ENCODE results near the gene TWF2.

Gene TWF2

DNA sequence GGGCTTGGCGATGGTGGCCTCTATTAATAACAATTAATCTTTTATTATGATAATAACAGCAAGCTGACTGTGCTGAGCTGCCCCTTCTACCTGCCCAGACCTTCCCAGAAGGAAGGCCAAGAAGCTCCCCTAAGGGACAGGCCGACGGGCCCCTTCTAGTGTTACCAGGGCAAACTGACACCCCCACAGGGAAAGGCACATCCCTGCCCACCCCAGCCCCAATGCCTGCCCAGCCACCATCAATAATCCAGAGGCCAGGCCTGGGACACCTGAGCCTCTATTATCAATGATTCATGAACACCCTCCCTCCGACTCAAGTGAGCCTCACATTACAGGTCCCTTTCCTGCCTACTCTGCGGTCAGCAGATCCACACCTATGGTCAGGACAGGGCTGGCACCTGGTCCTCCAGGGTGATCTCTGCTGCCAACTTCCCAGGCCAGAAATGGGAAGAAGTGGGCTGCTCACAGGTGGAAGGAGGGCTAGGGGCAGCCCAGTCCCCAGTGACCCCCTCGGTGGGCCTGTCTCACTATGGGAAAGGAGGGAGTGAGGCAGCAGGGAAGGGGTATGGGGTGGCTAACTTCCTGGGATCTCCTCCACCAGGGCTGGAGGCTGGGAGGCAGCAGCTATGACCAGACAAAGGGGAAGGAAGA lies 1.8 kb downstream of the TWF2 start:
- no peak for DNase-seq

DNA sequence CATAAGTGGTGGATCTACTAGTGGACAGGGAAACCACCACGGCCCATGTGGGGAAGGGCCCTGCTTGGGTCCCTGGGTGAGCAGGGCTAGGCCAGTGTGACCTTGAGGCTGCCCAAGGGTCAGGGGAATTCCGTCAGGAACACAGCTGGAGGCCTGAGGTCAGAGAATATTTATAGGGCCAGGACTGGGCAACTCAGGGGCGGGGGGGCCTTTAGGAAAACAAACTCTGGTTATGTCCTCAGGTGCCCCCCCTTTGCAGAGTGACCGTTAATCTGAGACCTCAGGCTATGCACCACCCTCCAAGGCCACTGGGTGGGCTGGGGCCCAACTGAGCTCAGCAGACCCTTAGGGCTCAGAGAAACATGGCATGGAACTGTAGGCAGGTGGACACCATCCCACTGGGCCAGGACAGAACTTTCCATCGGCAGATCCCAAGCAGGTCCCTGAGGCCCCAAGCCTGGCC lies 2.5 kb downstream of the TWF2 start:
- no peak for DNase-seq

DNA sequence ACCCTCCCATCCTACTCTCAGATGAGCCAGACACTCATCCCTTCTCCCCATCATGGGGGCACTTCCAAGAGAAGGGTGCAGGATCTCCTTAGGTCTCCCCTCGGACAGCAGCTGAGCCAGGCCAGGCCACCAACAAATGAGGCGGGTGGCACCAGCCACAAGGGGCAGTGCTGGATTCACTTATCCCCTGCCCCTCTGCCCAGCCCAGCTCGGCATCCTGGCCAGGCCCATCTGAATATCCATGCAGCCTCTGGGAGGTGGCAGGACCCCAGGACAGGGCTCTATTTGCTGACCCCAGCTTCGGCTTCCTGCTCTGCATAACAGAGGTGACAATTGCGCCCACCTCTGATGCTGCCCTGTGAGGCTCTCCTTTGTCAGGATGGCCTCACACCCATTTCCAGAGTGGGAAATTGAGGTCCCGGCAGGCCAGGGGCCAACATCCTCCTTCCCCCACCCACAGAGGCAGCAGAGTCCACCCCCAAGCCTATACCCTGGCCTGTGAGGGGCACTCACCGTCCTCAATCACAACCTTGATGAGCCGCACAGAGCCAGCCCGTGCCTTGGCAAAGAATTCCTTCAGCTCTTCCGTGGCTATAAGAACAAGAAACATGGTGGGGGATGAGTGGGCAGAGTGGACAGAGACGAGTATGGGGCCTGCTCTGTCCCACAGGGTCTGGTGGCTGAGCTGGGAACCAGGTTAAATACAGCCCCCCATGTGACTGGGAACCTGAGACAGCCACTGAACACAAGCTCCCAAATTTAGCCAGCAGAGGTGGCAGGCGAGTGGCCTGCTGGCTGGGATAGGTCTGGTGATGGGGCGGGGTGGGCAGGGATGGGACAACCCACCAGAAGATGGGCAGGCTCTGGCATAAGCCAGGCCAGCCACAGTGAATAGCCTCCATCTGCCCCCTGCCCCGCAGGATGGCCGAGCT lies 4.2 kb downstream of the TWF2 start:
- no peak for DNase-seq

DNA sequence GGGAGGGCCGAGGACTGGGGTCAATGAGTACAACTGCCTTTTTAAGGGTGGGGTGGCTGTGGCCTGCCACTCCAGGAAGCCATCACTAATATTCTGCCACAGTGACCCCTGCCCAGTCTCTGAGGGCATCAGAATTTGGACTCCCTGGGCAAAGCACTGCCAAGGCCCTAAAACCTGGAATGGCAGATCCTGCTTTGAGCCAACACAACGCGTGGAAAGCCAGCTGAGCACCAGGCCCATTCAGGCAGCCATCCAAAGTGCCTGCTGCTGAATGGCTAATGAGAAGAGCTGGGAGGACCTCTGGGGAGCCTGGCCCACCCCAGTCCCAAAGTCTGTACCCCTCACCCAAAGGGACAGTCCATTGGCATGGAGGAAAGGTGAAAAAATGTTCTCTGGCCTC lies 5.0 kb downstream of the TWF2 start:
- no peak for DNase-seq

DNA sequence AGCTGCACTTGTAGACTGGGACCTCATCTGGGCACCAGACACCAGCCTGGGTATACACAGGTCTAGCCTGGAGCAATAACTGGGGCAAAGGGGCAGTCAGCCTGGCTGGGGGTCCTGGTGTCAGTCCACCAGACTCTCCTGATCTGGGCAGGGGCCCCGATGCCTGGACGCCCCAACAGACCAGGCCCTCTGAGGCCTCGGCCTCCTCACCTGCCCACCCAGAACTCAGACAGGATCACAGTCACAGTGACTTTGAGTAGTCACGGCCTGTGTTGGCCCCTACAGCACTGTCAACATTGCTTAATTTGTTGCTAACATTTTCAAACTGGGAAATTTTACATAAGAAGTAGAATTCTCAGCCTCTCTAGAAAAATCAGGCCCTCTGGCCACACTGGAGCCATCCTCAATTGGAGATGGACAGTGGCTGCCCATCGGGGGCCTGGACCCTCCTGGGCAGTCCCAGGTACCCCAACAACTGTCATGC lies 5.8 kb downstream of the TWF2 start:
- no peak for DNase-seq

DNA sequence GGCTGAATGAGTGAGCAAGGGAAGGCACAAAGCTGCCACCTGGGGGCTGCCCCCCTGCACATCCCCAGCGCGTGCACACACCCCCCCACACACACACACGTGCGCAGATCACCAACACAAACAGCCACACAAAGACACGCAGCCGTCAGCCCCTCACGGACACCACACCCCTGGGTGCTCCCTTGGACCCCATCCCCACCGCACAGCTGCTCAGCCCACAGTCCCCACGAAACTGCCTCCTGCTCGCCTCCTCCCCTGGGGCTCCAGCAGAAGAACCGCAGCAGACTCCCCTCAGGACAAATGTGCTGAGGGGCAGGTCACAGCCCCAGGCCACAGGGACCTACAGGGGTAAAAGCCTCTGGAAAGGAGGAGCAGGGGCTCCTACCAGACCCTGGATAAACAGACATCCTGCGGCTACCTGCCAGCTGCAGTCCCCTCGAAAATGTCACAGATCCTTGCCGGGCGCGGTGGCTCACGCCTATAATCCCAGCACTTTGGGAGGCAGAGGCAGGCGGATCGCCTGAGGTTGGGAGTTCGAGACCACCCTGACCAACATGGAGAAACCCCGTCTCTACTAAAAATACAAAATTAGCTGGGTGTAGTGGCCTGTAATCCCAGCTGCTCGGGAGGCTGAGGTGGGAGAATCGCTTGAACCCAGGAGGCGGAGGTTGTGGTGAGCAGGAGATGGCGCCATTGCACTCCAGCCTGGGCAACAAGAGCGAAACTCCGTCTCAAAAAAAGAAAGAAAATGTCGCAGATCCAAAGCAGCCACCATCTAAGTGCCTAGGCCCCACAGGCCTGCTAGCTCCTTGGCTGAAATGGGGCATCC lies 6.5 kb downstream of the TWF2 start:
- no peak for DNase-seq

DNA sequence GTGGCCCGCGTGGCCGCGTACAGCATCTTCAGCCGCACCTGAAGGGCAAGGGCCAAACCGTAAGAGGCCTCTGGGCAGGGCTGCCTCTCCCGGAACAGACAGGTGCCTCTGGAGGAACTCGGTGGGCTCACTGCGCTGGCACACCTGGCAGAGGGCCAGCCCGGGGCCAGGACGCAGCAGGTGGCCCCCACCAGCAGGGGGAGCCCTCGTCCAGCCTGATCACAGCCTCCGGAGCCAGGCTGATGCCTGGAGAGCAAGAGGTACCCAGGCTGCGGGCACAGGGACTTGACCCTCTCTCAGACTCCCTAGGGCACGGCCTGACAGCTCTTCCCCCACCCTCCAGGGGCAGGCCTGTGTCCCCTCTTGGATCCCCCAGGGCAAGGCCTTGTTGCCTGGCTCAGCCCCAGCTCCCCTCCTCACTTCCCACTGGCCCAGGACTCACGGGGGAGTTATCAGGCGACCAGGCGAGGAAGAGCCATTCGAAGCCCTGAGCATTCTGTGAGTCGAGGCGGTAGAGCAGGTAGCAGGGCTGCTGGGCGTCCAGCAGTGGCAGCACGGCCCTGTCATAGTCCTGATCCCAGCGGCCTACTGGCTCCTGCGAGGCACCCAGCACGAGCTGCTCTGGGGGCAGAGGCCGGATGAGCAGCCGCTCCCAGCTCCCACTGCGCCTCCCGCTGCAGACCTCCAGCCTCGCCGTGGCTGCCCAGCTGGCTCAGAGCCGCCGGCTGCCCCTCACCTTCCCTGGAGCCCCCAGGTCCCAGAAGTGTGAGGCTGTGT lies 7.3 kb downstream of the TWF2 start:
- DNase-seq, result peak; percentile 90

DNA sequence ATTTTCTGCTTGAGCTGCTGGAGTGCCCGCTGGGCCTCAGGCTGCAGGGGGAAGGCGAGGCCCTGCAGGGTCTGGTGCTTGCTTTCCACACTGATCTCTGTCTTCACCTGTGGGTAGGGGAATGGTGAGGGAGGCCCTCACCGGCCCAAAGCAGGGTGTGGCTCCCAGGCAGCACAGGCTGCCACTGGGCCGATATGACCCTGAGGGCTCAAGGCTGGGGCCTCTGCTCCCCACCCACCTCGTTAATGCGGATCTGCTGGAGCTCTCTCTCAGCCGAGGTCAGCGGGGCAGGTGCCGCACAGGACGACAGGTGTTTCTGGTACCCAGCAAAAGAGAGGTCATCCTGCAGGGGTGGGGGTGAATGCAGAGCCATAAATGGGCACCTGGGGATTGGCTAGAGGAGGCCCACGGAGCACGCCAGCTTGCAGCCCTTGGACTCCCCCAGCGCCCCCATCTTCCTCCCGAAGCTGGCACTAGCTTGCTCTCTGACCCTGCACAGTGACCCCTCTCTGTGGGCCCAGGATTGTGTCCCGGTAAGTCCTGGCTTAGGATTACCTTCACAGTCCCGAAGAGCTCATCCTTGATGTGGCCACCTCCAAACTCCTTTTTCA lies 8.0 kb downstream of the TWF2 start:
- no peak for DNase-seq

DNA sequence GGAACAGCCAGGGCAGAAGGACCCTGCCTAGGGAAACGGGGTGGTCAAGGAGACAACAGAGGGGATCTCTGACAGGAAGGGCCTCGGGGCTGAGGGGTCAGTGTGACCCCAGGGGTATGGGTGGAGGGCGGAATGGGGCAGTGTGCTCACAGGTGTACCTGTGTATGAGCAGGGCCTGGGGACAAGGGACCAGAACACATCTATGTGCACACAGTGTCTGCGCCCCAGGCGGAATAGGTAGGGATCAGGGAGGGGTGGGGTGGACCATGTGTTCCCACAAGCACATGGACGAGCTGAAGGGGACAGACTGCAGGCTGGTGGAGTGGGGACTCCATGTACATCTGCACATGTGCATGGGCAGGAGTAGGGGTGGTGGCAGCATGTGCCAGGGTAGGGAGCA lies 8.5 kb downstream of the TWF2 start:
- no peak for DNase-seq

DNA sequence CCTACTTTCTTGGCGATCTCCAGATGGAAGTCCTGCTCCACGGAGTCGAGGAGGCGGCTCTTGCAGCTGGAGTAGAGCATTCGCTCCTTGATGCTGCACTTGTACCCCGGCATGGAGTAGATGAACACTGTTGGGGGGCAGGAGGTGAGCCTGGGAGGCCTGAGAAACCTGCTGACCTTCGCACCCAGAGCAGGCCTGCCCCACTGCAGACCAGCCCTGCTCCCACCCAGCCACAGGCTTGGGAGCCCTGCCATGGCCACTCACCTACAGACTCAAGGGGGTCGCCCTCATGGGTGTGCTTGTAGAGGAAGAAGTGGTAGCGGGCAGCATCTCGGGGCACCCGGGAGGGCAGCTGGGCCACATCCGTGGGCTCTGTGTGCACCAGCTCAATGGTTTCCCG lies 9.3 kb downstream of the TWF2 start:
- no peak for DNase-seq

DNA sequence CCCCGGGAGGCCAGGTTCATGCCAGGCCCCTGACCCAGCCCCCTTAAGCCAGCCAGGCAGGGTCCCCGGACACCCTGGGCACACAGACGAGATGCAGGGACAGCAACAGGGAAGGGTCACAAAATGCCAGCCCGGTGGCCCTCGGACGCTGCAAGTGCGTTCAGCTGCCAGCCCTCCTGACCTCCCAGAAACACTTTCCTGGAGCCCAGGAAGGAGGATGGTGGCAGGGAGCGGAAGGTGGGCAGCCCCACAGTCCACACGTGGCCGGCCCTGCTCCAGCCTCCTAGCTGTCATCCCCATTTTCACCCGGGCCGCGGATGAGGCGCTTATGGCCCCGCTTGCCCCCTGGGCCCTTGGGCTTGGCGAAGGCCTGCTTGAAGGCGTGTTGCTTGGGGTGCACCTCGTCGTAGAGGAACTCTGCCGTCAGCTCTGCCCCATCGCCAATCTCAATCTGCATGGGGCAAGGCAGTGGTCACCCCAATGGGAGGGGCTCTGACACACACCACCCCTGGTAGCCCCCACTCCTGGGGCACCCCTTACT lies 10.1 kb downstream of the TWF2 start:
- no peak for DNase-seq

DNA sequence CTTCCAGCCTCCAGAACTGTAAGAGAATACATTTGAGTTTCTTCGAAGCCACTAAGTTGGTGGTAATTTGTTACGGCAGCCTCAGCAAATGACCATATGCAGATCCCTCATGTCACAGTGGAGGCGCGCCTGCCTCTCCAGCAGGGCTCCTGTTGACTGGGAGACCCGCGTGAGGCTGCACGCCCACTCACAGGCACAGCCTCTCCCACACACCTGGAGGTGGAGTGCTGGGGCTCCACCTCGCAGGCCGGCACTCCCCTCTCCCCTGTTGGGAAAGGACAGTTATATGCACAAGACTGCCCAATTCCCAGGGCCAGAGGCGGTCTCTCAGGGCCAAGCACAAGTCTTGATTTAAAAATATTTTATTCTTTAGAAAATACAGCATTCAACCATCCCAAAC lies 10.7 kb downstream of the TWF2 start:
- DNase-seq, result no peak

DNA sequence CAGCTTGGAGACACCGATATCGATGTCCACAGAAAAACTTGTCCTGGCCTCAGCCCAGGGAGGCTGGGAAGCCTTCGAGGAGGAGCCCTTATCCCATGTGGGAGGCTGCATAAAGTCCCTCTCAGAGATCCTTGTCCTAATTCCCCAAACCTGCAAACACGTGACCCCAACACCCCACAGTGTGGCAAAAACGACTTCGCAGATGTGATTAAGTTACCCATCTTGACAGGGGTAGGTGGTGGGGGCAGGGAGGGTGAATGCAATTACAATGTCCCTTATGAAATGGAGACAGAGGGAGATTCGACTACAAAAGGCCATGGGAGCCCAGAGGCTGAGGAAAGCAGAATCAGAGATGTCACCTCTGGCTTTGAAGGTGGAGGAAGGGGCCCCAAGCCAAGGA lies 11.2 kb downstream of the TWF2 start:
- no peak for DNase-seq

DNA sequence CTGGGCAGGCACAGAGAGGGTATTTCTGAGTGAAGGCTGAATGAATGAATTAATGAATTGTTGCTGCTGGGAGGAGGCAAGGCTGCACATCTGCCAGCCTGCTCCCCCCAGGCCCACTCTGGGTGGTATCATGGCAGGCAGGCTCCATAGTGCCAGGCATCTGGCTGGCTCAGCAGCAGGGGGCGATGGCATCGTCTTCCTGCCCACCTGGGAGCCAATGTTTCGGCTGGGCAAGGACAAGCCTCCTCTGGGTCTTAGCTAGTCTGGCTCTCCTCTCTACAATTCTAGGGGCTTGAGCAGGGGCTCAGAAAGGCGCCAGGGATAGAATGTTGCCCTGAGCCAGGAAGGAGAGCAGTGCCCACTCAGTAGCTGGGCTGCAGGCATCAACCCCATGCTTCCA lies 11.8 kb downstream of the TWF2 start:
- no peak for DNase-seq

DNA sequence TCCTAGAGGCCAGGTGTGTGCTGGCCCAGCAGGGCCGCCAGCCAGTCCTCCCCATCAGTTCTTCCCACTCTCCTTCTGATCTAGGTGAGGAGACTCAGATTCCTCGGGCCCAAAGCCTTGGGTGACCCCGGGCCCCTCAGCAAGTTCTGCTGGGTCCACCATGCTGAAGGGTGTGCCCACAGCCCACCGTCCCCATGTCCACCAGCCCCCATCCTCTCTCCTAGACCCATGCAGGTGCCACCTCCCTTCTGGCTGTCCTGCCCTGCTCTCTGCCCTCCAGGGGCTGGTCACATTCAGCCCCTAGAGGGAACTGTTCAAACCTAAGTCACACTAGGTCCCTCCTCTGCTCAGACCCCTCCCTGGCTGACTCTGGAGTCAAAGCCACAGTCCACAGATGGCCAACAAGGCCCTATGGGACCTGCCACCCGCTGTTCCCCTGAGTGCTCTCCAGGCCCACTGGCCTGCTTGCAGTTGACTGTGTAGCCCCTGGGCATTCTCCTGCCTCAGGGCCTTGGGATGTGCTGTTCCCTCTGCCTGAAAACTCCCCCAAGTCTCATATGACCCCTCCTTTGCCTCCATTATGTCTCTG lies 12.6 kb downstream of the TWF2 start:
- no peak for DNase-seq

DNA sequence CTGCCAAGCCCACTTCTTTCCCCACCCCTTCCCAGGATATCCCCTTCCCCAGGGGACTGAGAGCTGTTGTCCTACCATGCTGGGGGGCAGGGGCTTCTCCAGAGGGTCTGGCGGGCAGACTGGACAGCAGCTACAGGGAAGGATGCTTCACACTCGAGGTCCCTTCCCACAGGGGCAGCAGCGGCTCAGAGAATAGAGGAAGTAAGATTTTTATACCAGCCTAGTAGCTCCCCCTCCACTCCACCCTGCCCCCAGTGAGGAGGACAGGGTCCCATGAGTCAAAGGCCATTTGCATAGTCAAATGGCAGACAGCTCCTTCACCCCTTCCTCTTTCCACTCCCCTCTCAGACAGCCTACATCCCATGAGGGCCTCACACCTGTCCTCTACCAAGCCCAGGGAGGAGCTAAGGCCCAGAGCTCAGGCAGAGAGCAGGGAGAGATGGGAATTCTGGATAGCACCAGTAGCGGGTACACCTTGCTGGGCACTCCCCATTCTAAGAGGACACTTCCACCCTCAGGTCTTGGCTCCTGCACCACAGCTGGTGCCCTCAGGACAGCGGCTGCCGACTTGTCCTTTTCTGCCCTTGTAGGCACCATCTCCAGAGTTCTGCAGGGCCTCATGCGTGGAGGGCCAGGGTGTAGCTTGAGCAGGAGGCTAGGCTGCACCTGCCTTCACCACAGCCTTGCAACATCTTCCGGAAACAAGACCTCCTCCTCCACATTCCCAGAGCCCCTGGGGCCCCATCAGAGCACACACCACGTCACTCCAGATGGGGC lies 13.3 kb downstream of the TWF2 start, which contains the start of gene TLR9:
Gene TLR9 (minus strand): TSS at position 194 of the 777 bp plus-strand sequence. CDS start 116 bp downstream, at position 78.
- DNase-seq, result peak; percentile 59

DNA sequence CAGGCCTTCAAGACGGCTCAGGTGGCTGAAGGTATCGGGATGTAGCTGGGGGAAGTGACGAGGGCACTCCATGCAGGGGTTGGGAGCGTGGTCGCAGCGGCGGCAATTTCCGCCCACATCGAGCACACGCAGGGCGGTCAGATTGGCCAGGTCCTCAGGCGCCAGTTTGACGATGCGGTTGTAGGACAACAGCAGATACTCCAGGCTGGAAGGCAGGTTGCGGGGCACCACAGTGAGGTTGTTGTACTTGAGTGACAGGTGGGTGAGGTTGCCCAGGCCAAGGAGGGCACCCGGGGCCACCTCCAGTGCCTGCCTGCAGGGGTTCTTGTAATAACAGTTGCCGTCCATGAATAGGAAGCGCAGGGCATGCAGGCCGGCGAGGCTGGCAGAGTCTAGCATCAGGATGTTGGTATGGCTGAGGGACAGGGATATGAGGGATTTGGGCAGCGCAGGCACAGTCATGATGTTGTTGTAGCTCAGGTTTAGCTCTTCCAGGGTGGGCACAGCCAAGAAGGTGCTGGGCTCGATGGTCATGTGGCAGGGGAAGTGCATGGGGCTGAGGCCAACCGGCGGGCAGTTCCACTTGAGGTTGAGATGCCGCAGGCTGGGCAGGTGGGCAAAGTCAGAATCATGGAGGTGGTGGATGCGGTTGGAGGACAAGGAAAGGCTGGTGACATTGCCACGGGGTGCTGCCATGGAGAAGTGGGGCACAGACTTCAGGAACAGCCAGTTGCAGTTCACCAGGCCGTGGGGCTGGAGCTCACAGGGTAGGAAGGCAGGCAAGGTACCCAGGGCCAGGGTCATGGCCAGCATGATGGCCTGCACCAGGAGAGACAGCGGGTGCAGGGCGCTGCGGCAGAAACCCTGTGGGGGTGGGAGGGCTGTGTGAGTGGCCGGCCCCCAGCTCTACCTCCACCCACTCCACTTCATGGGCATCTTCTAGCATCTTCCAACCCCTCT lies 15.2 kb downstream of the TWF2 start:
- no peak for DNase-seq

DNA sequence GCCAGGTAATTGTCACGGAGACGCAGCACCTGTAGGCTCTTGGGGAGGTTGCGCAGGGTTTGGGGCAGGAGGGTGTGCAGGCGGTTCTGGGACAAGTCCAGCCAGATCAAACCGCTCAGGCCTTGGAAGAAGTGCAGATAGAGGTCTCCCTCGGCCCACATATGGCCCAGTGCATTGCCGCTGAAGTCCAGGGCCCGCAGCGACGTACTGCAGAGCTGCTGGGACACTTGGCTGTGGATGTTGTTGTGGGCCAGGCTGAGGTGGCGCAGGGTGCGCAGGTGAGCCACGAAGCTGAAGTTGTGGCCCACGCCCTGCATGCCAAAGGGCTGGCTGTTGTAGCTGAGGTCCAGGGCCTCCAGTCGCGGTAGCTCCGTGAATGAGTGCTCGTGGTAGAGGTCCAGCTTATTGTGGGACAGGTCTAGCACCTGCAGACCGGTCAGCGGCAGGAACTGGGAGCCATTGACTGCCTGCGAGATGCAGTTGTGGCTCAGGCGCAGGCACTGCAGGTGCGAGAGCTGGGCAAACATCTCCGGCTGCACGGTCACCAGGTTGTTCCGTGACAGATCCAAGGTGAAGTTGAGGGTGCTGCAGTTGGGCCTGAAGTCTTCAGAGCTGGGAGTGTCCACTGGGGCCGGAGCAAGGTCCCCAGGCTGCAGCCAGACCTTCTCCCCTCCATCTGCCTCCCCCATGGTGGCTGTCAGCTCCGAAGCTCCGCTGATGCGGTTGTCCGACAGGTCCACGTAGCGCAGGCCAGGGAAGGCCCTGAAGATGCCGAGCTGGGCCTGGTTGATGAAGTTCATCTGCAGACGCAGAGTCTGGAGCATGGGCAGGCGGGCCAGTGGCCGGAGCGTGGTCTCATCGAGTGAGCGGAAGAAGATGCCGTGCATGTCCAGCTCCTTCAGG lies 16.4 kb downstream of the TWF2 start:
- DNase-seq, result no peak

Measured in hematopoietic multipotent progenitor cell treated with erythropoietin and hydrocortisone succinate and interleukin-3 and kit ligand, for 6 days (in vitro differentiated cells).